Raji (cell line): ENCODE data around the gene BMF.

Experiments
- POLR2A ChIP-seq: IDR thresholded peaks from 2 replicates; pipeline ENCODE4 v1.6.1; 2011; ENCODE audit warnings: low read depth, low read length, control low read depth; ENCODE audit not compliant: insufficient read depth

The BMF gene

DNA sequence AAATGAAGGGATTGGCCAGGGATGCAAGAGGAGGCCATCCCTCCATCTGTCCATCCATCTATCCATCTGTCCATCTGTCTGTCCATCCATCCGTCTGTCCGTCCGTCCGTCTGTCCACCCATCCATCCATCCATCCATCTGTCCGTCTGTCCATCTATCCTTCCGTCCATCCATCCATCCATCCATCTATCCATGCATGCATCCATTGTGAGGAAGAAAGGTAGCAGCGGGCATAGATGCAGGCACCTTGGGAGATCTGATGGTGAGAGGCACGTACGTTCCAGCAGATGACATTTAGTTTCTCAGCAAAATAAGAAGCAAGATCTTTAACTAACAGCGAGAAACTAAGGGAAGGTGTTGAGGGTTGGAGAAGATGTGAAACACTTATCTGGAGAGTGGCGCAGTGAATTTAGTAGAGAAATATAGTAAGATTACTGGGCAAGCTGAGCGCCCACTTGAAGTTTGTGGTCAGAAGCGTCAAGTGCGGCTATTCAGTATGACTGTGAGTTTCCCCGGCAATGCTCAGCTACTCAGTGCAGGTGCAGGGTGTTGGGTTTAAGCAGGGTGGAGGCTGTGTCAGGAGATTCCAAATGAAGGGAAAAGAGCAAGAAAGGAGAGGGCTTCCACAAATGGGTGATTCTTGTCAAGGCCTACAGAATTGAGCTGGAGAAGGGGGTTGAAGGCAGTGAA, 47.3 kb downstream of the BMF start:
- TF ChIP-seq POLR2A = no peak

DNA sequence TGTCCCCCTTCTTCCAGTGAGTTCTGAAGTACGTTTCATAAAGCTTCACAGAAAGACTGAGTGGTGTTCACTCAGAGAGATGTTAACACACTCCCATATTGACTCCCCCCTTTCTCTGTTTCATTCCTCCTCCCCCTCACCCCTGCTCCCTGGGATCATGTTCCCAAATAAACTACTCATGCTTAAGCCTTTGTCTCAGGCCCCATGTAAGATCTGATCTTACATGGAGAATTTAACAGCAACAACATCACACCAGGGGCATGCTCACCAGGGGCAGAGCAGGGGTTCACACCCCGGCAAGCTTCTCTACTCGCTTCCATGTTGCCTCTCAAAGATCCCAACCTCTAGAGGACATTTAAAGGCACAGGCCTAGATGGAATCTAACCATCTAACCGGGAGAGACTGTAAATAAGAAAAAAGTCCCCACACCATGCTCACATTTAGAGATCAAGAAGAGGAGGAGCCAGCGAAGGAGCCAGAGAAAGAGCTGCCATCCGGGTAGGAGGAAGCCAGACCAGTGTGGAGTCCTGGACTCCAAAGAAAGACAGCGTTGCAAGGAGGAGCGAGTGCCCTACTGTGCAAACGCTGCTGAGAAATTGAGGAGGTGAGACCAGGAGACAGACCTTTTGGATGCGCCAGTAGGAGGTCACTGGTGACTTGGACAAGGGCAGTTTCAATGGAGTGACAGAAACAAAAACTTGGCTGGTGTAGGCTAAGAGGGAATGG, 48.3 kb downstream of the BMF start:
- no peak for TF ChIP-seq POLR2A

DNA sequence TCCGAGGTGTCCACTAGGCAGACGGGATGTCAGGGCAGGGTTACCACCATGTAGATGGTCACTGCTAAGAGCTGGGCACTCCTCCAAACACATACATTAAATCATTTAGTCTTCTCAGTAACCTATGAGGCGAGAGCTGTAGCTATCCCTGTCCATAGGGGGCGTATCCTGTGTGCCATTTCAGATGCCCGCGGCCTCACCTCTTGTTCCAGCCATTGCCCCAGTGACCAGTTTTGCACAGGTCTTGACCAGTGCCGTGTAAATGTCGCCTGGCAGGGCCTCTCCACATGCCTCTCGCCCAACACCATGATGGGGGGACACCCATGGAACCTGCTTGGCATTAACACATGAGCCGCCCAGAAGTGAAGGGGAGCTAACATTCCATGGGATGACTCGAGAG, 48.9 kb downstream of the BMF start:
- no peak for TF ChIP-seq POLR2A

DNA sequence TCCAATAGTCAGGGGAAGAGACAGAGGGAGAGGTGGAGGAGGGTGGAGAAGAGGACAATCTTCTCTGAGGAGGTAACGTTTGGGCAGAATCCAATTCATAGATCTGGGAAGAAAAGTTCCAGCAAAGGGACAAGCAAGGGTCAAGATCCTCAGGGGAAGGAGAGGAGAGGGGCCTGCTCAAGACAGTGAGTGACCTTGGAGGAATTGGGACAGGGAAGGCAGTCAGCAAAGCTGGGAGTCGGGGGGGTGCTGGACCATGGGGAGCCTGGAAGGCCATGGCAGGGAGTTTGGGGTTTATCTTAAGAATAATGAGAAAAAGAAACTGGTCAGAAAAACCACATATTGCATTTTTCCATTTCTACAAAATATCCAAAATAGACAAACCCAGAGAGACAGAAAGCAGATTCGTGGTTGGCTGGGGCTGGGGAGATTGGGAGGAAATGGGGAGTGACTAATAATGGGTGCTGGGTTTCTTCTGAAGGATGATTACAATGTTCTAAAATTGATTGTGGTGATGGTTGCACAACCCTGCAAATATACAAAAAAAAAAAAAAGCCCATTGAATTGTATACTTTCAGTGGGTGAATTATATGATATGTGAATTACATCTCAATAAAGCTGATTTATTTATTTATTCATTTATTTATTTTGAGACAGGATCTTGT, 50.1 kb downstream of the BMF start:
- TF ChIP-seq POLR2A = no peak

DNA sequence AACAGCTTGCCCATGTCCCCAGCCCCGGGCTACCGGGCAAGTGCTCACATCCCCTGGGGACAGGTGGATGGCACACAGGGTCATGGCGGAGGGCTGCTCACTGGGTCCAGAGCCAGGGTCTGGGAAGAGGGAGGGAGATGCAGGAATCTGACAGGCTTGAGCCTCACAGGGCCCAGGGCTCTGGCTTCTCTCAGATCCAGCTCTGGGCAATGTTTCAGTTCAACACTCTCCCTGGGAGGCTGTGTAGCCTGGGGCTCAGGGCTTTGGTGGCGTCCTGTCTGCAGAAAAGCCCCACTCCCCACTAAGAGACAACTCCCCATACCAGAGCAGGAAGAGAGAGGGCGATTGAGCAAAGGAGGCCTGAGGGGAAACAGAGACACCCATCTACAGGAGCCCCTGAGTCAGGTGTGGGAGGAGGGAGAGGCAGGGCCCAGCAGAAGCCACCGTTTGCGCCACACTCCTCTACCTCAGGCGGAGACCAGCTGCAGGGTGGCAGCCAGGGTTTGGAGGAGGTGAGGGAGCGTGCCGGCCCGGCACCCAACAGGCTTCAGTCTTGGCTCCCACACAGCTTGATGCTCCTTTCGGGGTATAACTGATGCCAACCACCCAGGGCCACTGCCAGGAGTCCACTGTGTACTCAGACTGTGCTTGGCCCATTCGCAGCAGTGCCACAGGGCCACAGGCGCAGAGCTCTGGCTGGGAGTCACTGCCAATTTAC, 52.9 kb downstream of the BMF start:
- TF ChIP-seq POLR2A = no peak

DNA sequence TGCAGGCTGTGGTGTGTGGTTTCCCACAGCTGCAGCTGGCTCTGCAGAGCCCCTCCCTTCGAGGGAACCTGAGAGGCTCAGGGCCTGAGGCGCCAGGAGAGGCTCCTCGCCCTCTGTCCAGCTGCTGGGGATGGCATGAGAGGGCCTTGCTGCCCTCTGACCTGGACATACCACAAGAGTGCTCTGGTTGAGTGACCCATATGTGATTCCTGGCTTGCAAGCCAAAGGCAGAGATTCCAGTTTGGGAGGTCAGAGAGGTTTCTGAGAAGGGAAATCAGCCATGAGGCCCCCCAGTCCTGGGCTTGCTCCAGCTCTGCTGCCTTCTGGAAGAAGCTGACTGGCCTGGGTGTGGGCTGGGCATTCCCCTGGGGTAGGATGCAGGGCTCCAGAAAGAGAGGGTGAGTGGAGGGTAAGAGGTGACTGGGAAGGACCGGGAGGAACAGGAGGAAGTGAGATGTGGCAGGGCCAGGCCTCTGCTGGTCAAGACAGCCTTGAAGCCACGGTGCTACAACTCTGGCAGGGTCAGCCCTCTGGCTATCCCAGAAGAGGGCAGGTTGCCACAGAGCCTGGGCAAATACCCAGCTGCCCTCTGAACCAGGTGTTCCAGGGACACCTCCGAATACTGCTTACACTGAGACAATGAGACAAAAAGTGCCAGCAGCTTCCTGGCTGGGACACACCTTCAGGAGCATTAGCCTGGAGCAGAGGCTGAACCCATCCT, 53.7 kb downstream of the BMF start:
- TF ChIP-seq POLR2A = no peak

DNA sequence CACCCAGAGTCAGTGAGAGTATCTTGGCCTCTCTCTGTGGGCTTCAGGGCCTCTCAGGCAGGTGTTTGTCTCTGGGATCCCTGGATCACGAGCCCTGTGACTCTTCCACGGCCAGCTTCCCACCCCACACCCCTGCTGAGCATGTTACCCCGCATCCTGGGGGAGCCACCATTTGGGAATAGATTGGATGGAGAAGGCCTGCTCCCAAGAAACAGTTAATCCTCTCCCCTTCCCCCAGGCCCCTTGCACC, 54.1 kb downstream of the BMF start:
- TF ChIP-seq POLR2A = no peak

DNA sequence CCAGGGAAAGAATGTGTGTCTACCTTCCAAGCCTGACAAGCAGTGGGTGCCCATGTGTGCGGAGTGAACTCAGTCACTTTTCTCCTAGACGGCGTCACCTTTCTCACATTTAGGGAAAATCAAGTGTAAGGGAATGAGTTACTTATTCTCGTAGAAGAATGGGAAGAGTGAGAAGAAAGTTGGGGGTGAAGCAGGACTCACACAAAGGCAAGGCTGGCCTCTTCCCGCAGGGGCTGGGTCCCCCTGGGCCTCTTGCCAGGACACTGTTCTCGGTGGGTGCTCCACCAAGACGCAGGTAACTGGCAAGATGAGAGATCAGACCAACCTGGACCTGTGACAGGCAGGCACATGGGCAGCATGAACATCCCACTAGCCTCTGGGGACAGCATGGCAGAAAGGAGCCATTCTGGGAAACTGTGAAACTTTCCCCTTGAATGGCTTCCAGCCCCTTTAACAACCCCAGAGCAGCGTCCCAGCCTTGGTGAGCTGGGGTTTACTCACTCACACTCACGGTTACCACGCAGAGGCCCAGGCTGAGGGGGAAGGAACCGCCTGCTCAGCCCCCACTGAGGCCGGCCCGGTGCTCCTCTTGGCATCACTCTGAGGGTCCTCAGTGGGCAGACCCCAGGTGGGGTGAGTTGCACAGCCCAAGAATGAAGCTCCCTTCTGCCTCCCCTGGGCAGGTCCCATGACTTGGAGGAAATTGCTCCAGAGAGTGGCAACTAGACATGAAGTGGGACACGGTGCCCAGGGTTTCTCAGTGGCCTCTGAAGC, 54.7 kb downstream of the BMF start:
- no peak for TF ChIP-seq POLR2A

DNA sequence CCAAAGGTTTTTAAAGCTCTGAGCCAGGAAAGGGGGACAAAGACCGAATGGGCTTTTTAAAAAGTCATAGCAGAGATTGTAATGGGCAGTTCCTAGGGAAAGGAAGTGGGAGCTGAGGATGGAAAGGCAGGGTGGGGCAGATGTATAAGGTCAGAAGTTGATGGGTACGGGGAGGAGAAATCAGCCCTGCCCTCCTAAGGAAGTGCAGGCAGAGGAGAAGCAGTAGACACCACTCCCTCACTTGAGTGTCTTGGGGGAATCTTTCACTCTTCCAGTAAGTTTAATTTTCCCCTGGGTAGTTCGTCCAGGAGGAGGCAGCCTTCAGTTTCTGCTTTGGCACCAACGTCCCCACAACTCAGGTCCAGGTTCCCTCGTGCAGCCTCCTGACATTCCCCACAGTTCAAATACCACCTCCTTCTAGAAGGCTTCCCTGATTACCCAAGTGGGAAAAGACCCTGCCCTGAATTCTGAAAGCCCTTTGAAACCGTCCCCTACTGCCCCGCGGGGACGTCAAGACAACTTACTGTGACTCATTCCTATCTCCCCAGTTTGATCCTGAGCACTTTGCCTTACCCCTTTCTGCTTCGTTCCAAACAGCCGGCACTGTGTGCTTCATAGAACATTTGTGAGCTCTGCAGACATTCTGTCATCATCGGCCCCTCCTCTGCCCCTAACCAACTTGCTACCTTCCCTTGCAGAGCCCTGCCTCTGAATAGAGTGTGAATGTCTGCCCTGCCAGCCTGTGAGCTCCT, 55.4 kb downstream of the BMF start:
- no peak for TF ChIP-seq POLR2A

DNA sequence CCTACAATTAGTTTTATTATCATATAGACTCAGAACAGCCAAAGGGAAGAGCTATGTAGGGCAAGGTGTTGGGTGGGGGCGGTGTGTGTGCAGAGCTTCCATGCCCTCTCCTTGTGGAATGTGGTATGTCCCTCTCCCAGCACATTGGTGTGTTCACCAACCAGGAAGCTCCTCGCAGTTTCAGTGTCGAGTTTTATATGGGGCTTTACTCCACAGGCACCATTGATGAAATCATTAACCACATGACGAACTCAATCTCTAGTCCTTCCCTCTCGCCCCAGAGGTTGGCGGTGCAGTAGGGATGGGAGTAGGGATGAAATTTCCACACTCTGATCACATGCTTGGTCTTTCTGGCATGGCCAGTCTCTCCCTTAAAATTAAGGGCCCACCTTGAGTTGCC, 56.1 kb downstream of the BMF start:
- no peak for TF ChIP-seq POLR2A

DNA sequence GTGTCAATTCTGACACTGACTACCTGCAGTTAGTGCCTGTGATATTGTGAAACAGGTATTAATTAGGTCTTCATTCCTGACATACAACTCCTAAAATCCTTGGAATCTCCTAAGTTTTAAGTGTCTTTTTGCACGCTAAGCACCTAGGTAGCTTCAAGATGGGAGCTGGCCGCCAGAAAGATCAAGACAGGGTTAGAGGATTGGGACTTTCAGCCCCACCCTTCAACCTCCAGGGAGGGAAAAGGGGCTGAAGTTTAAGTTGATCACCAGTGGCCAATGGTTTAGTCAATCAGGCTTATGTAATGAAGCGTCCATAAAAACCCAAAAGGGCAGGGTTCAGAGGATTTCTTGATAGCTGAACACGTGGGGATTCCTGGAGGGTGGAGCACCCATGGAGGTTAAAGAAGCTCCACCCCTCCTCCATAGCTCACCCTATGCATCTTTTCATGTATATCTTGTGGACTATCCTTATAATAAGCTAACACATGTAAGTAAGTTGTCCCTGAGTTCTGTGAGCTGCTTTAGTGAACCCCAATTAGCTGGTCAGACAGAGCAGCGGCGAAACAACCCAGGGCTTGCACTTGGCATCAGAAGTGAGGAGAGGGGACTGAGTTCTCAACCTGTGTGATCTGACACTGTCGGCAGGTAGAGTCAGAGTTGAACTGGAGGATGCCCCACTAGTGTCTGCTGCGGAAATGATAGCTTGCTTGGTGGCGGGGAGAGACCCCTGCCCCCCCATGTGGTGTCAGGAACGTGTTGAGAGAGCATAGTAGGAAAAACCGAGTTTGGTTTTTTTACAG, 56.9 kb downstream of the BMF start:
- no peak for TF ChIP-seq POLR2A

DNA sequence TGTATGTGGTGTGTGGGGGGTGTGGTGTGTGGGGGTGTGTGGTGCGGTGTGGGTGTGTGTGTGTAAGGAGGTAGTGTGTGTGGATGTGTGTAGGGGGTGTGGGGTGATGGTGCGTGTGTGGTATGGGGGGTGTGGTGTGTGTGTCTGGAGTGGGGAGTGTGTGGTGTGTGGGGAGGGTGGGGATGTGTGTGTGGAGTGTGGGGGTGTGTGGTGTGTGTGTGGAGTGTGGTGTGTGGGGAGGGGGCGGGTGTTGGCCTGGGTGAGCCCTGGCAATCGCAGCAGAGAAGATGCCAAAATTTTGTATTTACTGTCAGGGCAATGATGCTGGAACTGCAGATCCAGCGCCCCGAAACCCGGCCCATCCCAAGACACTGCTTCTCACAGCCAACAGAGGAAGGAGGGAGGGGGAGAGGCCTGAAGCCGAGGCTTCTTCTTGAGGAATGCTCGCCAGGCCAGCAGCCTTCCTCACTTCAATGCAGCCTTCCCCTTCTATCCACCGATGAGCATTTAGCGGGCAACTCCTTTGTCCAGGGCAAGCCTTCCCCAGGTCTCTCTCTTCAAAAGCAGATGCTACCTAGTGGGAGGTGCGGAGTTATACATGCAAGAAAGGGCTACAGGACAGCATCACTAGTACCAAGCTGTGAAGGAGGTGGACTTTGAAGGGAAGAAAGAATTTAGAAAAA, 57.8 kb downstream of the BMF start:
- TF ChIP-seq POLR2A = no peak
